ENCODE results near the gene B3GAT1. TPM values are rescaled to one million over a fixed set of nuclear protein-coding genes. Genes with fewer than 3 reads are reported as not detected.

B3GAT1 gene
- total and polyA plus RNA-seq, 4 experiments from 2014 or later: 0.44 to 0.47 TPM; not detected in 2

DNA sequence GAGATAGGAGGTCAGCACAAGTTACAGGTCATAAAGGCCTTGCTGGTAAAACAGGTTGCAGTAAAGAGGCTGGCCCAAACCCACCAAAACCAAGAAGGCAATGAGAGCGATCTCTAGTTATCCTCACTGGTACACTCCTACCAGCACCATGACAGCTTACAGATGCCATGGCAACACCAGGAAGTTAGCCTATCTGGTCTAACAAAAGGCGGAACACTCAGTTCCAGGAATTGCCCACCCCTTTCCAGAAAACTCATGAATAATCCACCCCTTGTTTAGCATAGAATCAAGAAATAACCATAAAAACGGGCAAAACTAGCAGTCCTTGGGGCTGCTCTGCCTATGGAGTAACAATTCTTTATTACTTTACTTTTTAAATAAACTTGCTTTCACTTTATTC lies 43.5 kb upstream of the B3GAT1 start:
- H3K4me1 Mint-ChIP-seq: no peaks in the 10 kb centered on the region
- Histone ChIP-seq H3K9me3 (ENCODE audit: control insufficient read depth in 1 of 2, low read length in 2 of 2) (peaks cover 0 to 6% of the 10 kb centered on the region in 2 donors), H3K27me3 (ENCODE audit: insufficient read depth, low read length) (no peaks in the 10 kb centered on the region), H3K27ac (ENCODE audit: low read depth, low read length) (no peak overlapping the region), H3K4me3 (ENCODE audit: low read length in 2 of 2) (no peak overlapping the region), H3K4me1 (ENCODE audit: insufficient read depth, low read length) (no peaks in the 10 kb centered on the region), H3K36me3 (ENCODE audit: insufficient read depth, low read length) (no peaks in the 10 kb centered on the region)
- no peaks in the 10 kb centered on the region for H3K36me3 Mint-ChIP-seq
- peaks cover 0 to 7% of the 10 kb centered on the region in 2 donors for H3K27me3 Mint-ChIP-seq
- CTCF ChIA-PET (ENCODE audit: partially characterized antibody): no interaction called here
- H3K4me3 Mint-ChIP-seq: no peak overlapping the region
- intact Hi-C loops (cut with micrococcal nuclease): no loop called here
- peaks cover 0 to 21% (median 10%) of the 10 kb centered on the region in 8 donors for H3K9me3 Mint-ChIP-seq
- DNase-seq: no peak
- H3K27ac Mint-ChIP-seq: no peak overlapping the region
- POLR2A ChIA-PET (ENCODE audit: partially characterized antibody): no interaction called here

DNA sequence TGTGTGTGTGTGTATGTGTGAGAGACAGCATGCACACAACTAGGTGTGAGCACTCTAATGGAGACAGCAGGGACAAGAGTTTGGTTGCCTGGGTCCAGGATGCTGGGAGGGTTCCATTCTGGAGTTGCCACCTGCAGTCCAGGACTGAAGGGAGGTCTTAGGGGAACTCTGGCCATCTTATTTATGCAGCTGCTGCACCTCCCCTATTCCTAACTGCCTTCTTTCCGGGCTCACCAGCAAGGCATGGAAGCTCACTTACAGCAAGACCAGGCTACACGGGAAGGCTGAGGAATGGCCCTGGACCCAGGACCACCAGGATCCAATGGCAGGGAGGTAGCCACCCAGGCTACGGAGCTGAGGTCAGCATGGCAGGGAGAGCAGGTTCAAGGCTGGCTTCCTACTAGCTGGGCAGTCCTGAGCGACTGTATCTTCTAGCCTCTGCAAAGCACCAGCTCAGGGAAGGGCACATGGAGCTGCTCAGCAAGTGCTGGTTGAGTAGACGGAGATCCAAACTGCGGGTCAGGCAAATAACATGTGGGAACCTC lies 42.2 kb upstream of the B3GAT1 start:
- Mint-ChIP-seq H3K27me3 (peaks cover 0 to 5% of the 10 kb centered on the region in 2 donors), H3K36me3 (no peaks in the 10 kb centered on the region), H3K27ac (no peak overlapping the region), H3K9me3 (peaks cover 0 to 21% (median 7%) of the 10 kb centered on the region in 8 donors), H3K4me1 (no peaks in the 10 kb centered on the region), H3K4me3 (no peak overlapping the region)
- no peak for DNase-seq
- H3K36me3 ChIP-seq (ENCODE audit: insufficient read depth, low read length): no peaks in the 10 kb centered on the region
- H3K9me3 ChIP-seq (ENCODE audit: control insufficient read depth in 1 of 2, low read length in 2 of 2): peaks cover 0 to 6% of the 10 kb centered on the region in 2 donors
- POLR2A ChIA-PET (ENCODE audit: partially characterized antibody): no interaction called here
- H3K27ac ChIP-seq (ENCODE audit: low read depth, low read length): no peak overlapping the region
- CTCF ChIA-PET (ENCODE audit: partially characterized antibody): no interaction called here
- H3K27me3 ChIP-seq (ENCODE audit: insufficient read depth, low read length): no peaks in the 10 kb centered on the region
- no peaks in the 10 kb centered on the region for H3K4me1 ChIP-seq (ENCODE audit: insufficient read depth, low read length)
- H3K4me3 ChIP-seq (ENCODE audit: low read length in 2 of 2): no peak overlapping the region
- intact Hi-C loops (cut with micrococcal nuclease): no loop called here

DNA sequence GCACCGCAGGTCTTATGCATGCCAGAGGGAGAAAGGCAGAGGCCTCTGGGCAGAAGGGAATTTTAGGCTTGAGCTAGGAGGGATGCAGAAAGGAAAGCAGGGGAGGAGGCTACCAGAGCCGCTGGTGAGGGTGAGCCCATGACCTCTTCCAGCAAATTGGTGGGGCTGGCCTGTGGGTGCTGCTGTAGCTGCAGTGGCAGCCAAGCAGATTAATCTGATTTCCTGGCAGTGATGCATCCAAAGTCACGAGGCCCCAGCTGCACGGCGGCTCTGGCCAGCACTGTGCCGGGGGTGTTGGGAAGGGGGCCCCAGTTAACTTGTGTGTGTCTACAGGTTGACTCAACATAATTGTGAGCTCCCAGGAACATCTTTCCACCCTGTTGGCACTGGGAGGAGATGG lies 41.4 kb upstream of the B3GAT1 start:
- peaks cover 0 to 6% of the 10 kb centered on the region in 2 donors for H3K9me3 ChIP-seq (ENCODE audit: control insufficient read depth in 1 of 2, low read length in 2 of 2)
- peaks cover 0 to 5% of the 10 kb centered on the region in 2 donors for H3K27me3 Mint-ChIP-seq
- no peaks in the 10 kb centered on the region for H3K36me3 Mint-ChIP-seq
- no peaks in the 10 kb centered on the region for H3K4me1 ChIP-seq (ENCODE audit: insufficient read depth, low read length)
- H3K27ac Mint-ChIP-seq: peak overlapping the region in 1 of 7 donors; percentile 83
- H3K4me3 ChIP-seq (ENCODE audit: low read length in 2 of 2): no peak overlapping the region
- H3K27ac ChIP-seq (ENCODE audit: low read depth, low read length): no peak overlapping the region
- H3K4me3 Mint-ChIP-seq: no peak overlapping the region
- intact Hi-C loops (cut with micrococcal nuclease): no loop called here
- peaks cover 0 to 19% (median 7%) of the 10 kb centered on the region in 8 donors for H3K9me3 Mint-ChIP-seq
- no peak for DNase-seq
- no peaks in the 10 kb centered on the region for H3K36me3 ChIP-seq (ENCODE audit: insufficient read depth, low read length)
- ChIA-PET CTCF (ENCODE audit: partially characterized antibody) (no interaction called here), POLR2A (ENCODE audit: partially characterized antibody) (no interaction called here)
- H3K4me1 Mint-ChIP-seq: no peaks in the 10 kb centered on the region
- no peaks in the 10 kb centered on the region for H3K27me3 ChIP-seq (ENCODE audit: insufficient read depth, low read length)

DNA sequence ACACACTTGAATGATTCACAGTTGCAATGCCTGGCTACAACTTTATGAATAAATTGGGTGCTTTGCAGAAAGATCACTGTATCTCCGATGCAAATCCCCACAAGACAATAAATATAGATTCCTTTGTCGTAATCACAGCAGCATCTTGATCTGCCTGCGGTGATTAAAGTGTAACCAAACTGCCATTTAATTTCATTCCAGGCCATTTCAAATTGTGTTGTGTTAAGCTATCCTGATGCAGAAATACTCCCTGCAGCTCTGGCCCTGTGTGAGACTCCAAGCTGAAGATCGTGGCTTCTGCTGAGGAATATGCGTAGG lies 40.8 kb upstream of the B3GAT1 start:
- peaks cover 0 to 16% (median 7%) of the 10 kb centered on the region in 8 donors for H3K9me3 Mint-ChIP-seq

DNA sequence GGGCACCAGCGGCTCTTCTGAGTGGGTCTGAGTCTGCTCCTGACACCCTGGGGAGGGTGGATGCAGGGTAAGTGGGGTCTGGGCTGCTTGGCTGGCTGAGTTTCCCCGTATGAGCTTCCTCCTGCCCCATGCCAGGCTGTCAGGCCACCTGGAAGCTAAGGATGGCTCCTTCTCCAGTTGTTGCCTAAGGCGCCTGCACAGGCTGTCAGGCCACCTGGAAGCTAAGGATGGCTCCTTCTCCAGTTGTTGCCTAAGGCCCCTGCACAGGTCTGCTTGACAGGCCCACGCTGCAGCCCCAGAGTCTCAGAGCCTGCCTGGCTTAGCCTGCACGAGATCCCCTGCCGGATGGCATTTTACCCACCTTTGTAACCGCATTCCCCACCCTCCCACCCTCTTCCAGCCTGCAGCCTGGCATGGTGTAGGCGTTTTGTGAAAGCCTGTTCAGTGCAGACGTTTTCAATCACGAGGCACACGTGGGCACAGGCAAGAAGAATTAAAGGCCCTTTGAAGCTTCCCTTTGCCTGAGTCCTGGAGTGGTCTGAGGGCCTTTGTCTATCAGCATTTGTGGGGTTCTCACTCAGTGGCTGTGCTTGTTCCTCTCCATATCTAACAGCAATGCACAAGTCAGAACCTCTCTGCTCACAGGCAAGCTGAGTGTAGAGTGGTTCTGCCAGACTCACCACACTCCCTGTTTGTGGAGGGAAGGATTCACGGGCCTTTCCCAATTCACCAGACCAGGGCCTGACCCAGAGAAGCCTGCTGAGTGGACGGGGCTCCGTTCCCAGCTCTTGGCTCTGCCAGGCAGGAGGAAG lies 40.2 kb upstream of the B3GAT1 start:
- H3K9me3 Mint-ChIP-seq: peaks cover 0 to 15% (median 6%) of the 10 kb centered on the region in 8 donors
- no peaks in the 10 kb centered on the region for H3K36me3 ChIP-seq (ENCODE audit: insufficient read depth, low read length)
- no peaks in the 10 kb centered on the region for H3K4me1 ChIP-seq (ENCODE audit: insufficient read depth, low read length)
- CTCF ChIA-PET (ENCODE audit: partially characterized antibody): no interaction called here
- peaks cover 0 to 10% of the 10 kb centered on the region in 2 donors for H3K27me3 Mint-ChIP-seq
- no peak overlapping the region for H3K4me3 ChIP-seq (ENCODE audit: low read length in 2 of 2)
- H3K36me3 Mint-ChIP-seq: no peaks in the 10 kb centered on the region
- intact Hi-C loops (cut with micrococcal nuclease): no loop called here
- H3K4me1 Mint-ChIP-seq: no peaks in the 10 kb centered on the region
- POLR2A ChIA-PET (ENCODE audit: partially characterized antibody): no interaction called here
- no peak overlapping the region for H3K27ac Mint-ChIP-seq
- no peak for DNase-seq
- H3K4me3 Mint-ChIP-seq: no peak overlapping the region
- H3K27me3 ChIP-seq (ENCODE audit: insufficient read depth, low read length): no peaks in the 10 kb centered on the region
- H3K9me3 ChIP-seq (ENCODE audit: control insufficient read depth in 1 of 2, low read length in 2 of 2): no peaks in the 10 kb centered on the region
- no peak overlapping the region for H3K27ac ChIP-seq (ENCODE audit: low read depth, low read length)

More for the DNA sequence above, 40.8 kb upstream of the B3GAT1 start:
- CTCF ChIA-PET (ENCODE audit: partially characterized antibody): no interaction called here
- peaks cover 0 to 2% of the 10 kb centered on the region in 2 donors for H3K9me3 ChIP-seq (ENCODE audit: control insufficient read depth in 1 of 2, low read length in 2 of 2)
- H3K36me3 ChIP-seq (ENCODE audit: insufficient read depth, low read length): no peaks in the 10 kb centered on the region
- intact Hi-C loops (cut with micrococcal nuclease): no loop called here
- no peak for DNase-seq
- no peaks in the 10 kb centered on the region for H3K4me1 ChIP-seq (ENCODE audit: insufficient read depth, low read length)
- no peak overlapping the region for H3K27ac ChIP-seq (ENCODE audit: low read depth, low read length)
- Mint-ChIP-seq H3K4me3 (no peak overlapping the region), H3K27me3 (peaks cover 0 to 10% of the 10 kb centered on the region in 2 donors), H3K27ac (no peak overlapping the region), H3K4me1 (no peaks in the 10 kb centered on the region), H3K36me3 (no peaks in the 10 kb centered on the region)
- POLR2A ChIA-PET (ENCODE audit: partially characterized antibody): no interaction called here
- H3K4me3 ChIP-seq (ENCODE audit: low read length in 2 of 2): no peak overlapping the region
- no peaks in the 10 kb centered on the region for H3K27me3 ChIP-seq (ENCODE audit: insufficient read depth, low read length)

DNA sequence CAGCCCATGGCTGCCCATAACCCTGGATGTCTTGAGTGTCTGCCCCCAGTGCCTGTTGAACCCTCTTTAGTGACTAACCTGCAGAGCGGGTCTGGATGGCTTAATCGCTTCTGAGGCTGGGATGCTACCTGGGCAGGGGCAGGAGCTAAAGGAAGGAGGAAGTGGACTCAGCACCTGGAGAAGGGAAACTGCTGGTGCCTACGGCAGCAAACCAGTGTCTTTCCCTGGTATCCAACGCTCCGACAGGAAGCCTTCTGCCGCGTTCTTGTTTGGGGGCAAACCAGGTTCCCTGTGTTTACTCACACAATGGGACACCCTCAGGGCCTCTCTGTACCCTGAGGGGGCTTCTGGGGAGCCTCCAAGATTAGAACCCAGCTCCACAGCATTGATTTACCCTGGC lies 38.1 kb upstream of the B3GAT1 start:
- H3K4me1 ChIP-seq (ENCODE audit: insufficient read depth, low read length): no peaks in the 10 kb centered on the region
- ChIA-PET CTCF (ENCODE audit: partially characterized antibody) (no interaction called here), POLR2A (ENCODE audit: partially characterized antibody) (no interaction called here)
- H3K9me3 ChIP-seq (ENCODE audit: control insufficient read depth in 1 of 2, low read length in 2 of 2): no peaks in the 10 kb centered on the region
- Mint-ChIP-seq H3K27ac (no peak overlapping the region), H3K9me3 (peaks cover 0 to 2% (median 0%) of the 10 kb centered on the region in 8 donors), H3K36me3 (no peaks in the 10 kb centered on the region), H3K4me3 (no peak overlapping the region), H3K27me3 (peaks cover 0 to 10% of the 10 kb centered on the region in 2 donors), H3K4me1 (no peaks in the 10 kb centered on the region)
- intact Hi-C loops (cut with micrococcal nuclease): no loop called here
- no peaks in the 10 kb centered on the region for H3K36me3 ChIP-seq (ENCODE audit: insufficient read depth, low read length)
- H3K27ac ChIP-seq (ENCODE audit: low read depth, low read length): no peak overlapping the region
- H3K4me3 ChIP-seq (ENCODE audit: low read length in 2 of 2): no peak overlapping the region
- DNase-seq: no peak
- H3K27me3 ChIP-seq (ENCODE audit: insufficient read depth, low read length): no peaks in the 10 kb centered on the region

DNA sequence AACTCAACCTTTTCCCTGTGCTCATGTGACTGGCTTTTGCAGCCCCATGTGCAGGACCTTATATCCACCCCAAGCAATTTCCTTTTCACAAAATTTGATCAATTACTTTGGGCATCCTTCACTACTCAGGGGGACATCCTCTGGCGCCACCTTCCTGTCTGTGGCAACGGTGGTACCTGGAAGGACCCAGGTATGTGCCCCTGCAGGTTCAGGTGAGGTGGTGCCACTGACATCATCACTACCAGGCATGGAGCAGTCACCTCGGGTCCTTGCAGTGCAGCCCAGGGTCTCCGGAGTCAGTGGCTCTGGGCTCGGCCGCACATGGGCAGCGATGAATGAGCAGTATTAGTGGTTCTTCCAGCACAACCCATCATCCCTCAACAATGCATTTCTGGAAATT lies 37.7 kb upstream of the B3GAT1 start:
- intact Hi-C loops (cut with micrococcal nuclease): no loop called here
- Mint-ChIP-seq H3K27ac (no peak overlapping the region), H3K9me3 (peaks cover 0 to 2% (median 0%) of the 10 kb centered on the region in 8 donors), H3K4me3 (no peak overlapping the region), H3K27me3 (peaks cover 0 to 10% of the 10 kb centered on the region in 2 donors), H3K4me1 (no peaks in the 10 kb centered on the region), H3K36me3 (no peaks in the 10 kb centered on the region)
- Histone ChIP-seq H3K9me3 (ENCODE audit: control insufficient read depth in 1 of 2, low read length in 2 of 2) (no peaks in the 10 kb centered on the region), H3K4me1 (ENCODE audit: insufficient read depth, low read length) (no peaks in the 10 kb centered on the region), H3K27ac (ENCODE audit: low read depth, low read length) (no peak overlapping the region), H3K4me3 (ENCODE audit: low read length in 2 of 2) (no peak overlapping the region), H3K36me3 (ENCODE audit: insufficient read depth, low read length) (no peaks in the 10 kb centered on the region), H3K27me3 (ENCODE audit: insufficient read depth, low read length) (no peaks in the 10 kb centered on the region)
- CTCF ChIA-PET (ENCODE audit: partially characterized antibody): no interaction called here
- DNase-seq: peak in 2 of 5 donors; percentile 8 to 9
- POLR2A ChIA-PET (ENCODE audit: partially characterized antibody): no interaction called here
